ENCODE data around the gene TTC6.

The TTC6 gene

DNA sequence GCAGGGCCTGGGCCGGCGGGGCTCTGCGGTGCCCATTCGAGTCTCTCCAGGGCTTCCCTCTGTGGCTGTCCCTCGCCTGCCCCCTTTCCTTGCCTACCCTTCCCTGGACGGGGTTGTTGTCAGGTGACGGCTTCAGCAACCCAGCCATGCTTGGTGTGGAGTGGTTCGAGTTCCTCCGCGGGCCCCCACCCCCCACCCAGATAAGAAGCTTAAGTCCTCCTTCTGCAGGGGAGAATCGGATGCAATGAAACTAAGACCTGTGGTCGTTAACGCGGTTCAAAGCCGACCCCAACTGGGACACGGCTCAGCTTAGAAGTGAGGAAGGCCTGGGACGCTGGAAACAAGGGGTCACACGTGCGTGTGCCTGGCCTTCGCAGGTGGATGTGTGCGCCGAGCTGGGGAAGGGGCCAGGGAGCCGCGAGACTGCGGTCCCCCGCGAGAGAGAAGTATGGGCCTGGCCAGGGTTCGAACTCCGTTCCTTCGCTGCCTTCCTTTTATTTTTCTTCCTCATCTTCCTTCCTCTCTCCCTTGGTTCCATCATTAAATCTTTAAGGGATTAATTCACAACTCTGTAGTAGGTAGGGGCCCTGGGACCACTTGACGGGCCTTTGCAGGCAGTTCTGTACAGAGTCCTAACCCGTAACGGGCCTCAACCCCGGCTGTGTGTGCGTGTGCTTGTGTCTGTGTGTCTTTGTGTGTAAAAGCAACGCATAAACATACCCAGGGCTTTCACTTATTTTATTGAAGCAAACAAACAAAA is 3.5 kb downstream of the TTC6 start:
- no peak for DNase-seq

- DNase-seq: no peak
These were observed 4.3 kb downstream of the TTC6 start for GRCh38 chr14:37599507-37600368.

DNA sequence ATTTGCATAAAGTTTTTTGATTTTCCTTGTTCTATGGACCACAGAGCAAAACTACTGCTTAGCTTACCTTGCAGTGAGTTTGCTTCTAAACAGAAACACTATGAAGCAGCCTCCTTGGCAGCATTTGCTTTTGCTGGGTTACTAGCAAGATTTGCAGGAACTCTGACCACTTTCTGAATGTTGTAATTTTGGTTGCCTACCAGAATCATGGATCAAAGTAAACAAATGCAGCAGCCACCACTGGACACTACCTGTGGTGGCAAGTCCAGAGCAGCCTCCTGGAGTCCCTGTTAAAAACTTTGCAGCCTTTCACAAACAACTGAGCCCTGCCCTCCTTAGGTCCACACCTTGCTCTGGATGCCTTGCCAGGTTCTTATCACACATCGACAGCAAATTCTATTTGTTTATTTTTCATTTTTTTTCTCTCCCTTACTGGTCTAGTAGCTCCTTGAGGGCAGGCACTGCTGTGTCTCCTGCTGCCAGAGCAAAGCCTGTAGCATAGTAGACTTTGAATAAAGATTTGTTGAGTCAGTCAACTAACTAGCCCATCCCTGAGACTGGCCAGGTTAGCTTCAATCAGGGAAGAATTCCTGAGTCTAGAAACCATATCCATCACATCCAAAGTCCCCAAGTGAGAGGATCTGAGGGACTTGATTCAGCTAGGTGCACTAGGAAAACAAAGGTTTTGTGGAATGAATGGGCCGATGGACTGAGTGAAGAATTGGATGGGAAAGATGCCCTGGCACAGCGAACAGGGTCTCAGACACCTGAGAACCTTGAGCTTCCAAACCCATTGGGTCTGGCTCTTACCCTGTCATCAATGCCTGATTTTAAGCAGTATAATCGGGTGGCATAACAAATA is 5.7 kb downstream of the TTC6 start:
- DNase-seq: no peak

DNA sequence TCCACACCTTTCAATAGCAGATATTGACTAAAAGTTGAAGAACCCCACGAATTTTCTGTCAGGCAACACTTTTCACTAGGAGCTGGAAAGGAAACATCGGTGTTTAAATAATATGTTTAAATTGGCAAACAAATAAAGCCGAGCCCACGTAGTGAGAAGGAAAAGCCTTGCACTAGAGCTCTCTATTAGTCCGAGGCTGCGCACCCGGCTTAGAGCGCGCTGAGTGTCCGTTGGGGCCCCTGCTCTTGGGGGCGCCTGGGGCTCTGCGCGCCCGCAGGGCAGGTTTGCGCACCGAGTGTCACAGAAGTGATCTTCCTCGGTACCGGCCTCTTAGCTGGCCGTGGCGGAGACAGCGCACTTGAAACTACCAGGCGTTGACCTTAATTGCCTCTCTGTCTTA is 6.4 kb downstream of the TTC6 start:
- DNase-seq: no peak

GRCh38 chr14:37602605-37603453 is 7.4 kb downstream of the TTC6 start:
- DNase-seq: no peak

GRCh38 chr14:37603688-37604251 is 8.3 kb downstream of the TTC6 start:
- DNase-seq: no peak

GRCh38 chr14:37606678-37607077 is 11.2 kb downstream of the TTC6 start:
- no peak for DNase-seq

DNA sequence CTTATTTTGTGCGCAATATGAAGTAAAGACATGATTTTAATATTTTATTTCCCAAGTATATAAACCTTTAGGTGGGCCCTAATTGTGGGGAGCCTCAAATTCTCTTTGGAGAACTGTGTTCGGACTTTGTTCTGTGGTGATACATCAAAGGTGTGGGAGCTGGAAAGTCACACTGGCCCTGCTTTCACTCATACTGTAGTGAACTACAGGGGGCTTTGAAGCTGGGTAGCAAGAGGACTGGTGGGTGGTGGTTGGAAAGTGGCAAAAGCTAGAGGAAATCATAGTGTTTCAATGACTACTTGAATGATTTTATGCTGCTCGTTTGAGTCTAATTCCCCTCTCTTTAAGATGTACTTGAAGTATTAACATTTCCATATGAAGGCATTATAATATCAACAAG is 13.2 kb downstream of the TTC6 start:
- DNase-seq: no peak

DNA sequence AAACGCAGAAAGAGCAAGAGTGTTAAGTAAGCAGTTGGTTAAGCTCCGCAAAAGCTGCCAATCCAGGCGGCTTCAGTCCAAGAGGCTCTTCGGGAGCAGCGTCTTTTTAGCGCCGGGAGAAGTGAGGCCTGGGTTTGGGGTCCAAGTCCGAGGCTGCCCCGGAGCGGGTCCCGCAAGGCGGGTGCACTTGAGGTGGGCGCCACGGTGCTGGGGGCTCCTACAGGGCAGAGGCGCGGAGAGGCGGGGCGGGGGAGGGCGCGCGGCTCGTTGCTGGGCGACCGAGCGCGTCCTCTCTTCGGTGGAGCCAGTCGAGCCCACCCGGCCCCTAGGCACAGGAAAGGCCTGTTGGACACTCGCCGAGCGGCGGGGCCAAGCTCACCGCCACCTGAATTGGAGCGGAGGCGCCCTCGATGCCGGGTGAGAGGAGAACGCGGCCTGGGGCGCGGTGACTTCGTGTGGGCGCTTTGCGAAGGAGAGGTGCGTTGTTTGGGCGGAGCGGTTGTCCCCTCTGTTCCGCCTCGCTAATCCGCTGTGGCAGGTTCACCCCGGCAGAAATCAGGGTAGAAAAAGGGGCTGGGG is 15.6 kb downstream of the TTC6 start:
- DNase-seq: no peak

- DNase-seq: no peak
These were observed 20.3 kb downstream of the TTC6 start for GRCh38 chr14:37615582-37616289.

GRCh38 chr14:37616853-37617252 is 21.4 kb downstream of the TTC6 start:
- DNase-seq: no peak

DNA sequence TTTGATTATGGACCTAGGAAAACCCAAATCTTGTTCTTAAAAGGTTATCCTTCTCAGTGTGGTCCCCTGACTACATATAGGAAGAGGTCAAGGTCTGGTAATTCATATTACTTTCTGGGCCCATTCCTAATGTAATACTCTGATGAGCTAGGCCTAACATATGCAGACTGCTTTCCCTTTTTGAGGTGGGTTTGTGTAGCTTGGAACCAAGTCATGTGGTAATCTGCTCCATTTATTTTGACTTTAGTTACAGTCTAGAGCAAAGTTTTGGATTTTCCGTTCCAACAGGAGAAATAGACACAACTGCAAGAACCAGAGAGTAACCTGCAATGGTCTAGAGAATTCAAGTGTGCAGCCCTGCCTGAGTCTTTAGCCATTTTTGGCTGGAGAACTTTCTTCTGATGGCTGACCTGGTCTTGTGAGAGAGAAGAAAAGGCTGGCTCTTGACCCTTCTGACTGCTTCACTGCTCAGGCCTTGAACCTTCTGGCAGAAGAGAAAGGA is 22.5 kb downstream of the TTC6 start:
- DNase-seq: no peak

GRCh38 chr14:37618498-37619028 is 23.1 kb downstream of the TTC6 start:
- no peak for DNase-seq

- DNase-seq: no peak
These were observed 25.4 kb downstream of the TTC6 start for GRCh38 chr14:37620856-37621255.

DNA sequence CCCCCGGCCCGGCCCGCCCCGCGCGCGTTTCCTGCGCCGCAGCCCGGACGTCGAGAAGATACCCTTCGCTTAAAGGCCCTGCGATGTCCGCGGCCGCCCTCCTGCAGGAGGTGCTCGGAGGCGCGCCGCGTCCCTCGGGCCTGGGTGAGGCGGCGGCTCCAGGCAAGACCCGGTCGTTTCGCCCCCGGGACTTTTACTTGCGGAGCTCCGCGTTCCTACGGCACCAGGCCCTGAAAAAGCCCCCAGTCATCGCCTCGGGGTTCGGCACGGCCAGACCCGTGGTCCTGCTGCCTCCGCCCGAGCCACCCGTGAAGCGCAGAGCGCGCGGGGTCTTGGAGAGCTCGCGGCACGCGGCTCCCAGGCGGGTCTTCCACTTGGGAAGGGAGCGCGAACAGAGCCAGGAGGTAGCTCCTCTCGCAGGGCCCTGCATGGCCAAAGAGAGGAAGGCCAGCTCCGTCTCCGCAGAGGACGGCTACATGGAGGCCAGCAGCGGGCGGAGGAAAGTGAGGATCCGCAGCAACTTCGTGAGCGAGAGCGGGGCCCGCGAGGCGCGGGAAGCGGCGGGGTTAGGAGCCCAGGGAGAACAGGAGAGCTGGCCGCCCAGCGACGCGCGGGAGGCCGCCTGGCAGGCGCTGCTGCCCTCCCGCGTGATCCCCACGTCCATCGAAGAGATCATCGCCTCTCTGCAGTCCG is 26.9 kb downstream of the TTC6 start:
- no peak for DNase-seq

DNA sequence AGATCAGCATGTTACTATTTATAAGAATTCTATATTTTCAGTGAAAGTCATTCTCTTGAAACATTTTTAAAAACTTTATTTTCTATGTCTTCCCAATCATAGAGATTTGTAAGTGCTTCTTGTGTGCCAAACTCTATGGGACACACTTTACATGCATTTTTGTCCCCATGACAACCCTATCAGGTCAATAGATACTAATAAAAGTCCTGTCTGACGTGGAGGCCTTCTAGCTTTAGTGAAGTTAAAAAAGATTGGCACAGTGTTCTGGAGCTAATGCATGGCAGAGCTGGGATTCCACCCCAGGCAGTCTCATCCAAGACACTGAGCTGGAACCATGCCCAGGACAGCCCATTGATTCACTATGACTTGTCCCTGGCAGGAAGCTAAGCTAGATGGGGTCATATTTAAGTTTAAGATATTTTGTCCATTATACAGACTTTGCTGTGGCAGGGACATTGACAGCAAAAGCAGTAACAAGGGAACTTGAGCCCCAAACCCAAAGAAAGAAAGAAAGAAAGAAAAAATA is 28.1 kb downstream of the TTC6 start:
- no peak for DNase-seq

DNA sequence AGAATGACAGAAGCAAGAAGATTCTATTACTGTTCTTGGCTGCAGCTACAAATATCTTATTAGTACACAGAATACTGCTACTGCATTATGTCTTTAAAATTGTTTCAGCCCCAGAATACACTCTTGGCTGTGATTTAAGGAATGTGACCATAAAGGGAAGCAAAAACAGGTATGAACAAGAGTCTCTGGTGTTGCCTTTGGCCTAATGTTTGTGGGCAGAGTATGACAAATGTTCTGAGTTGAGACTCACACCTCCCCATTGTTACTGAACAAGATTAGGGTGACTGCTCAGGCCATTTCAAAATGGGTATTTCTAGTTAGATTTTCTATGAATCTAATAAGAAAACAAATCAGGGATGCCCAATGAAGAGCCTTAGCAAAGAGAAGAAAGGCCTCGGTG is 28.5 kb downstream of the TTC6 start:
- DNase-seq: no peak

DNA sequence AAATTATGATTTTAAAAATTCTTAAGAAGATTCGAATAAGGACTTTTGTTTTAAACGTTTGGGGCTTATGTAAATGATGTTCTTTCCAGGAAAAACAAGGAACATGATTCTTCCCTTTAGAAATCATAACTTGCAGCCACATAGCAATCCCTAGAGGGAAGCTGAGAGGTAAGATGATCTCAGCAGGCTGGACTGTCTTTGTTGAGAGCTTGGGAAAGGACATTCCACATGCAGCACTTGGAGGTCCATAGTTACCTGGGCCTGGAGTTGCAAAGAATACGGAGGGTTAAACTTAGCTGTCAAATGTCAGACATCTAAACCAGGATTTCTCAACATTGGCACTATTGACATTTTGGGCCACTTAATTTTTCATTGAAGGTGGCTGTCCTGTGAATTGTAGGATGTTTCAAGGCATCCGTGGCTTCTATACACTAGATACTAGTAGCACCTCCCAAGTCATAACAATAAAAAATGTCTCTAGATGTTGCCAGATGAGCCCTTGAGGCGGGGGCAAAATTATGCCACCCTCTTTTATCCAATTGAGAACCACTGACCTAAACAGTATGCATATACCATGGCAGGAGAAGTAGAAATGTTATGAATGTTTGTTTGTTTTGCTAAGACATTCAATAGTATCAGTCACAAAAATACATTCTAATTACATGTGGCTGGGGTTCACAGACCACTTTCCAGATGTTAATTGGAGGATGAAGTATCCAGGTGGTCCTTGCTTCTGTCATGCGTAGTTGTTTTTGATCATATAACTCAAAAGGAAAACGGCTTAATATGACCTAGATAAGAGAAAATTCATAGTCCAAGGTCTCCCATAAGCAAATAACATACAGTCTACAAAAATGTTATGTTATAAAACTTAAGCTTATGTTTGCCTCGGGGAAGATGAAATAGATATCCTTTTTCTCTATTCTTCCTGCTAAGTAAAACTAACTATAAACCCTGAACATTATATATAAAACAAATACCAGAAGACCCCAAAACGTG is 30.5 kb downstream of the TTC6 start:
- DNase-seq: no peak

All from GF-D8 (cell line).